Measurements from ENCODE around the gene CTSL.
"Not testable (repeated sequence)": the region's sequence is repeated elsewhere in the genome, so short reads cannot be mapped to it uniquely, and the experiment has no call there.

The CTSL gene

GRCh38 chr9:87722393-87723088 is 3.4 kb upstream of the CTSL start:
- no peak for DNase-seq

- DNase-seq, result no peak
Measured at GRCh38 chr9:87725356-87725899, 491 bp upstream of the CTSL start.

- no peak for DNase-seq
Measured at GRCh38 chr9:87729246-87729645, 3.3 kb downstream of the CTSL start.

- DNase-seq, result no peak
Measured at GRCh38 chr9:87731321-87731720, 5.4 kb downstream of the CTSL start.

GRCh38 chr9:87732344-87732743 is 6.4 kb downstream of the CTSL start:
- no peak for DNase-seq

- no peak for DNase-seq
Measured at GRCh38 chr9:87732756-87733155, 6.8 kb downstream of the CTSL start.

GRCh38 chr9:87733273-87734052 is 7.5 kb downstream of the CTSL start:
- DNase-seq, result no peak

GRCh38 chr9:87734106-87734505 is 8.2 kb downstream of the CTSL start:
- no peak for DNase-seq

GRCh38 chr9:87739546-87739945 is 13.6 kb downstream of the CTSL start:
- DNase-seq, result no peak

- no peak for DNase-seq
Measured at GRCh38 chr9:87740209-87740608, 14.3 kb downstream of the CTSL start.

- DNase-seq, result no peak
Measured at GRCh38 chr9:87741326-87741725, 15.4 kb downstream of the CTSL start.

- no peak for DNase-seq
Measured at GRCh38 chr9:87741891-87742290, 16.0 kb downstream of the CTSL start.

GRCh38 chr9:87742813-87743428 is 17.0 kb downstream of the CTSL start:
- DNase-seq, result no peak

GRCh38 chr9:87744247-87744646 is 18.3 kb downstream of the CTSL start:
- DNase-seq, result not testable (repeated sequence)

- DNase-seq, result no peak
Measured at GRCh38 chr9:87746186-87746585, 20.3 kb downstream of the CTSL start.

GRCh38 chr9:87748881-87749280 is 23.0 kb downstream of the CTSL start:
- no peak for DNase-seq

- no peak for DNase-seq
Measured at GRCh38 chr9:87749335-87750035, 23.6 kb downstream of the CTSL start.

- no peak for DNase-seq
Measured at GRCh38 chr9:87750726-87751125, 24.8 kb downstream of the CTSL start.

GRCh38 chr9:87751423-87751822 is 25.5 kb downstream of the CTSL start:
- no peak for DNase-seq

- no peak for DNase-seq
Measured at GRCh38 chr9:87751868-87752267, 25.9 kb downstream of the CTSL start.

GRCh38 chr9:87753313-87753712 is 27.4 kb downstream of the CTSL start:
- DNase-seq, result no peak

- not testable (repeated sequence) for DNase-seq
Measured at GRCh38 chr9:87758330-87758729, 32.4 kb downstream of the CTSL start.

- DNase-seq, result not testable (repeated sequence)
Measured at GRCh38 chr9:87759980-87760379, 34.1 kb downstream of the CTSL start.

Measured in stimulated activated CD4-positive, alpha-beta T cell treated with anti-CD3 and anti-CD28 coated beads, Interleukin-15, amount 100 ng/mL, for 24 hours (primary cell).